ENCODE measurements around the gene HINFP.
"Not testable (repeated sequence)": the region's sequence is repeated elsewhere in the genome, so short reads cannot be mapped to it uniquely, and the experiment has no call there.

HINFP gene

GRCh38 chr11:119158467-119158866, 37.1 kb downstream of the HINFP start:
- no peak for DNase-seq

DNA sequence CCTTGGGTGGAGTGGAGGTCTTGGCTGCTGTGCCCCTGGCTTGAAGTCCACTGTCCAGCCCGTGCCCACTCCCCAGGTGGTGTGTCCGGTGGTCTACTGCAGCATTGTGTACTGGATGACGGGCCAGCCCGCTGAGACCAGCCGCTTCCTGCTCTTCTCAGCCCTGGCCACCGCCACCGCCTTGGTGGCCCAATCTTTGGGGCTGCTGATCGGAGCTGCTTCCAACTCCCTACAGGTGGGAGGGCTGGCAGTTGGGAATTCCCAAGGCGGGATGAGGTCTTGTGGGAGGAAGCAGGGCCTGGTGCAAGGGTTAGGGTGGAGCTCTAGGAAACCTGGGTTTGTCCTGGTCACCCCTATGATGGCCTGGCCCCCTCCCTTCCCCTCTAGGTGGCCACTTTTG, 38.8 kb downstream of the HINFP start:
- DNase-seq: no peak

DNA sequence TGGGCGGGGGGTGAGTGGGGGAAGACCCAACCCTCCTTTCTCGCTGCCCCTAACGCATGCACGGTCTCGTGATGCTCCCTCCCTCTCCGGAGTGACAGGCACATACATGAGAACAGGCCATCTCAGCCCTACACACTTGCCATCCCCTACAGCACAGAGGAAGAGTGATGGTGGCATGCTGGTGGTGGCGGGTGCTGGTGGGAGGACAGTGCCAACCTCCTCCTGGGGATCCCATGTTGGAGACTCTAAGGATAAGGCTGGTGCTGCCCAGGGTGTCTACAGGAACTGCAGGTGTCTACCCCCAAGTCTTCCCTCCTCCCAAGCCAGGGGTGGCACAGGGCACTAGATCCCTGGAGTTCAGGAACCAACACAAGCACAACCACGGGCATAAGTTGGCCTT, 40.5 kb downstream of the HINFP start:
- DNase-seq: no peak

DNA sequence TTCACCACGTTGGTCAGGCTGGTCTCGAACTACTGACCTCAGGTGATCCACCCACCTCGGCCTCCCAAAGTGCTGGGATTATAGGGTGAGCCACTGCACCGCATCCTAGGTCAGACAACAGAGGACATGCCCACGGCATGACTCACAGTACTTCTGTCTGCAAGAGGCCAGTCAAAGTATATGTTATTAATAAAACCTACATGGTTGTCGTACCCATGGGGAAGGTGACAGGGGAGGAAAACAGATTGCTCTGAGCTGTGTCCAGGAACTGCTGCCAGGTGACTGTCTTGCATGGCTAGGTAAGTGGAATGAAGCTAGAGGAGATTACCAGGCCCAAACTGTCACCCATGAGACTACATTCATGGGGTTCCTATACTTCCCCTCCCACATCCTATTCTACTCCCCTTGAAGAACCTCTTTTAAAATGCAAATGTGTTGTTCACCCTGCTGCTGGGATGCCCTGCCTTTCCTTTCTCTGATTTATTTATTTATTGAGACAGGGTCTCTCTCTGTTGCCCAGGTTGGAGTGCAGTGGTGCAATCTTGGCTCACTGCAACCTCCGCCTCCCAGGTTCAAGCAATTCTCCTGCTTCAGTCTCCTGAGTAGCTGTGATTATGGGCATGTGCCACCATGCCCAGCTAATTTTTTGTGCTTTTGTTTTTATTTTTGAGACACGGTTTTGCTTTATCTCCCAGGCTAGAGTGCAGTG, 45.1 kb downstream of the HINFP start:
- no peak for DNase-seq

- DNase-seq: not testable (repeated sequence)
Measured at GRCh38 chr11:119167077-119167458, 45.7 kb downstream of the HINFP start.

GRCh38 chr11:119167933-119168332, 46.6 kb downstream of the HINFP start:
- no peak for DNase-seq

GRCh38 chr11:119168471-119169281, 47.3 kb downstream of the HINFP start, which contains the start of gene NLRX1:
Gene NLRX1, plus strand, starts transcription at chr11:119168725. Its CDS starts 2,679 bp downstream, at chr11:119171404.
- DNase-seq: peak; percentile 89

DNA sequence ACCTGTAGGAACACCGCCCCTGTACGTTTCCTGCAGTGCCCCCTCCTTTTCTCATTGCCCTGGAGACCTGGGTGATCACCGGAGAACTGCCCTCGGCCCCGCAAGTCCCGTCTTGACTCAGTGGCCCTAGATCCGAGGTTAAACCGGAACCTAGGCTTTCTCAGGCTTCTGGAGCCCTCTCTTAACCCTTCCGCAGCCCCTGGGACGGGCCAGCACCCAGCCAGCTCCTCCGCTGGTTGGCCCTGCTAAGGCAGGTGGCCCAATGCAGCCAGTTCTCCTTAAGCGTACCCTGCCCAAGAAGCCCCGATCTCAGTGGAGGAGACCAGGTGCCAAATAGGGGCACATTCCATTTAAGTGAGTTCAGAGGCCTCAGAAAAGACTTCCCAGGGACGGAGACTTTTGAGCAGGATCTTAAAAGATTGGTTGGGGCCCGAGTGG, 47.9 kb downstream of the HINFP start:
- no peak for DNase-seq

- no peak for DNase-seq
Measured at GRCh38 chr11:119172513-119172912, 51.1 kb downstream of the HINFP start.

- DNase-seq: no peak
Measured at GRCh38 chr11:119173453-119173852, 52.1 kb downstream of the HINFP start.

- DNase-seq: no peak
Measured at GRCh38 chr11:119175493-119176077, 54.2 kb downstream of the HINFP start.

DNA sequence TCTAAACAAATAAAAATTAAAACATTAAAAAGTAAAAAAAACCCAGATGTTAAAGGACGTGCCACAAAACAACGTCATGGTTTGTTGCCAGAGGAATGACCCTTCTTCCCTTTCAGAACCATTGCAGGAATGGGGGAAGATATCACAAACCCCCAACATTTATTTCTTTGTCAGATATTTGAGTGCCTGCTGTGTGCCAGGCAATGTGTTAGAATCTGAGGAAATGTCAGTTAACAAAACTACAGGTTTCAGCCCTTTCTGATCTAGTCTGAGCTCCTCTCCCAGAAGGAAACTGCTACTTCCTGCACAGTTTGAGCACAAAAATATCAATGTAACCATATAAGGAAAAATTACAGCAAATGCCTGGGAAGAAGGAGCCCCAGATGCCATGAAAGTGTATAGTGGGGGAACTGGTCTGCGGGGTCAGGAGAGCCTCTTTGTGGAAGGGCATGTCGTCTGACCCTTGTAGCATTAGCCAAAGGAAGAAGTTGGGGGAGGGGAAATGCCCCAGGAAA, 56.8 kb downstream of the HINFP start:
- DNase-seq: no peak

DNA sequence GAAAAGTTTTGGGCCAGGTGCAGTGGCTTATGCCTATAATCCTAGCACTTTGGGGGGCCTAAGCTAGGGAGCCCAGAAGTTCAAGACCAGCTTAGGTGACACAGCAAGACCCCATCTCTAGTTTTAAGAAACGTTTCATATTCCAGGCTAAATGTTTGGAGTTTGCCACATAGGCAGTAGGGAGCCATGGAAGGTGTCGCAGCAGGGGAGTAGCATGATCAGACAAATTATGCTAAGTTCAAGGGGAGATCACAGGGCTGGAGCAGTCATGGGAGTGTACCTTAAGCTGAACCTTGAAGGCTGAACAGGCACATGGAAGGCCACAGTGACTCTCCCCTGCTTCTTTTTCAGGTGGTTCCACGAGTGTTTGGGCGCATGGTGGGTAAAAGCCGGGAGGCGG, 58.0 kb downstream of the HINFP start:
- no peak for DNase-seq

DNA sequence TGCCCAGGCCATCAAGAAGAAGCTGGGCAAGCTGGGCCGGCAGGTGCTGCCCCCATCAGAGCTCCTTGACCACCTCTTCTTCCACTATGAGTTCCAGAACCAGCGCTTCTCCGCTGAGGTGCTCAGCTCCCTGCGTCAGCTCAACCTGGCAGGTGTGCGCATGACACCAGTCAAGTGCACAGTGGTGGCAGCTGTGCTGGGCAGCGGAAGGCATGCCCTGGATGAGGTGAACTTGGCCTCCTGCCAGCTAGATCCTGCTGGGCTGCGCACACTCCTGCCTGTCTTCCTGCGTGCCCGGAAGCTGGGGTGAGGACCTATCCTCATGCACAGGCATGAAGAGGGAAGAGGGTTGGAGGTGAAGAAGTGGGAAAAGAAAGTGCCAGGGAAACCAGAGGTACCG, 58.6 kb downstream of the HINFP start:
- DNase-seq: no peak

- no peak for DNase-seq
Measured at GRCh38 chr11:119180729-119181676, 59.6 kb downstream of the HINFP start.

DNA sequence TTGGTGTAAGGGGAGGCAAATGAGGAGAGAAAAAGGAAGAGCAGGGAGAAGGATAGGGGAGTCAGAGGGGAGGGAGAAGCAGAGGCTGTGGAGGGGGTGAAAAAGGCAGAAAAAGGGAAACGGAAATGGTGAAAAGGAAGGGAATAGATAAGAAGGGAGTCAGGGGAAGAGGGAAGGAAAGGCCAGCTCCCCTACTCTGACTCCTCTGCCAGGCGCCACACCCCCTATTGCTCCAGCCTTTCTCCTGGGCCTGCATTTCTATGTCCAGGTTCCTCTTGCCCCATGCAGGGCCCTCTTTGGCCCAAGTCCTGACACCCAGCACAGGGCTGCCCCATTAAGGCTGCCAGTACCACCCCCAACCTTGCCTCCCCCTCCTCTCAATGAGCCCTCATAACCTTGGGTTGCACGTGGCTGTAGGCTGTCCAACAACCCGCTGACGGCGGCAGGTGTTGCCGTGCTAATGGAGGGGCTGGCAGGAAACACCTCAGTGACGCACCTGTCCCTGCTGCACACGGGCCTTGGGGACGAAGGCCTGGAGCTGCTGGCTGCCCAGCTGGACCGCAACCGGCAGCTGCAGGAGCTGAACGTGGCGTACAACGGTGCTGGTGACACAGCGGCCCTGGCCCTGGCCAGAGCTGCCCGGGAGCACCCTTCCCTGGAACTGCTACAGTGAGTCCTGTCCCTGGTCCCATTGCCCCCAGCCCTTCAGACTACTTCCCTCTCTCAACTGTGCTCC, 60.5 kb downstream of the HINFP start:
- DNase-seq: no peak

DNA sequence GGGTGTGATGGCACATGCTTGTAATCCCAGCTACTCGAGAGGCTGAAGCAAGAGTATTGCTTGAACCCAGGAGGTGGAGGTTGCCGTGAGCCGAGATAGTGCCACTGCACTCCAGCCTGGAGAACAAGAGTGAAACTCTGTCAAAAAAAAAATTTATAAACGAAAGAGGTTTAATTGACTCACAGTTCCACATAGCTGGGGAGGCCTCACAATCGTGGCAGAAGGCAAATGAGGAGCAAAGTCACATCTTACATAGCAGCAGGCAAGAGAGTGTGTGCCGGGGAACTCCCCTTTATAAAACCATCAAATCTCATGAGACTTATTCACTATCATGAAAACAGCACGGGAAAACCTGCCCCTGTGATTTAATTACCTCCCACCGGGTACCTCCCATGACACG, 63.0 kb downstream of the HINFP start:
- not testable (repeated sequence) for DNase-seq

Data from left hindlimb (tissue), 1 donor.